Omental fat pad (tissue), 4 donors: ENCODE results near the gene GPR162. TPM values are rescaled to one million over a fixed set of nuclear protein-coding genes. Genes with fewer than 3 reads are reported as not detected.

ENCODE experiments used
- ATAC-seq: fragments of 150-250 bp; one replicate; pipeline ENCODE4 v1.9.1; 2016; ENCODE audit warnings: mild to moderate bottlenecking, moderate library complexity; ENCODE audit not compliant: low FRiP score
- DNase-seq: peaks from one replicate; pipeline ENCODE4 v3.0.0-alpha.2; 2019; ENCODE audit warnings: low spot score
- total RNA-seq, 4 donors: library from RNA; depleted of rRNA; stranded (reverse); fragments of >200 nt; gene quantifications; one replicate each; pipeline ENCODE4 v1.1.0, GENCODE V29; 2016
- TF ChIP-seq, protein P1 (sequence below), 3 donors: fragments of 450-650 bp; IDR thresholded peaks; one replicate each; pipeline ENCODE4 v1.5.1; 2016 to 2017; ENCODE audit warnings: antibody characterized with exemption in 3 of 3, mild to moderate bottlenecking in 3 of 3, moderate library complexity in 2 of 3

GPR162 gene
- total RNA-seq, 4 donors from 2014 or later, result 2.8 to 6.7 (median 2.9) TPM

DNA sequence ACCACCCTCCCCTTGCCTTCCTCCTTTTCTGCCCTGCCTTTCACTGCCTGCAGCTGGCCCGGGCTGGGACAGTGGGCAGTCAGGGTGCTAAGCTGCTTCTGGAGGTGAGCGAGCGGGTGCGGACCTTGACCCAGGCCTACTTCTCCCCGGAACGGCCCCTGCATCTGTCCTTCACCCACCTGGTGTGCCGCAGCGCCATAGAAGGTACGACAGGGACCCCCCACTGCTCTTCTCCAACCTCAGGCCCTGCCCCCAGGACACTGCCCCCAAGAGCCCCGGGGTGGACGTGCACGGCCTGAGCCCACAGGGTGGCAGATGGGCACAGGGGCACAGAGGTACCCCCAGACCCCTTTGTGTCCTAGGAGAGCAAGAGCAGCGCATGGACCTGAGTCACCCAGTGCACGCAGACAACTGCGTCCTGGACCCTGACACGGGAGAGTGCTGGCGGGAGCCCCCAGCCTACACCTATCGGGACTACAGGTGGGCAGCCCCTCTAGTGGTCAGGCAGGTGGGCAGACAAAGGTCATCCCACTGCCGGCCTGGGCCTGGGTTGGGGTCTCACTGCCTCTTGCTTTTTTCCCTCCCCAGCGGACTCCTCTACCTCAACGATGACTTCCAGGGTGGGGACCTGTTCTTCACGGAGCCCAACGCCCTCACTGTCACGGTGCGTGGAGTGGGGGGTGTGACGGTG lies 15.9 kb downstream of the GPR162 start:
- ATAC-seq, result no peak
- TF ChIP-seq, protein P1, sequence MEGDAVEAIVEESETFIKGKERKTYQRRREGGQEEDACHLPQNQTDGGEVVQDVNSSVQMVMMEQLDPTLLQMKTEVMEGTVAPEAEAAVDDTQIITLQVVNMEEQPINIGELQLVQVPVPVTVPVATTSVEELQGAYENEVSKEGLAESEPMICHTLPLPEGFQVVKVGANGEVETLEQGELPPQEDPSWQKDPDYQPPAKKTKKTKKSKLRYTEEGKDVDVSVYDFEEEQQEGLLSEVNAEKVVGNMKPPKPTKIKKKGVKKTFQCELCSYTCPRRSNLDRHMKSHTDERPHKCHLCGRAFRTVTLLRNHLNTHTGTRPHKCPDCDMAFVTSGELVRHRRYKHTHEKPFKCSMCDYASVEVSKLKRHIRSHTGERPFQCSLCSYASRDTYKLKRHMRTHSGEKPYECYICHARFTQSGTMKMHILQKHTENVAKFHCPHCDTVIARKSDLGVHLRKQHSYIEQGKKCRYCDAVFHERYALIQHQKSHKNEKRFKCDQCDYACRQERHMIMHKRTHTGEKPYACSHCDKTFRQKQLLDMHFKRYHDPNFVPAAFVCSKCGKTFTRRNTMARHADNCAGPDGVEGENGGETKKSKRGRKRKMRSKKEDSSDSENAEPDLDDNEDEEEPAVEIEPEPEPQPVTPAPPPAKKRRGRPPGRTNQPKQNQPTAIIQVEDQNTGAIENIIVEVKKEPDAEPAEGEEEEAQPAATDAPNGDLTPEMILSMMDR (IDR thresholded peaks at IDR 0.05), result no peak
- no peak for DNase-seq

DNA sequence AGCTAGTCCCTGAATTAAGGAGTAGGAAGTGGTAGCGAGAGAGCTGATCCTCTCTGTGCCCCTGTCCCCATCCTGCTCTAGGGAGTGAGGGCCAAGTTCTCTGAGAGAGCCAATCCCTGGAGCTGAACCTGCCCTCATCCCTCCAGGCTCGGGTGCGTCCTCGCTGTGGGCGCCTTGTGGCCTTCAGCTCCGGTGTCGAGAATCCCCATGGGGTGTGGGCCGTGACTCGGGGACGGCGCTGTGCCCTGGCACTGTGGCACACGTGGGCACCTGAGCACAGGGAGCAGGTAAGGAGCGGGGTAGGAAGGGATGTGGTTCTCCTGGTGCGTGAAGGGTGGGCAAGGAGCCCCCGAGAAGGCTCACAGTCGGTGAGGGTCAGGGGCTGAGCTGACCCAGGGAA lies 17.2 kb downstream of the GPR162 start:
- no peak for ATAC-seq
- DNase-seq, result no peak
- TF ChIP-seq, protein P1 (IDR thresholded peaks at IDR 0.05), result no peak

DNA sequence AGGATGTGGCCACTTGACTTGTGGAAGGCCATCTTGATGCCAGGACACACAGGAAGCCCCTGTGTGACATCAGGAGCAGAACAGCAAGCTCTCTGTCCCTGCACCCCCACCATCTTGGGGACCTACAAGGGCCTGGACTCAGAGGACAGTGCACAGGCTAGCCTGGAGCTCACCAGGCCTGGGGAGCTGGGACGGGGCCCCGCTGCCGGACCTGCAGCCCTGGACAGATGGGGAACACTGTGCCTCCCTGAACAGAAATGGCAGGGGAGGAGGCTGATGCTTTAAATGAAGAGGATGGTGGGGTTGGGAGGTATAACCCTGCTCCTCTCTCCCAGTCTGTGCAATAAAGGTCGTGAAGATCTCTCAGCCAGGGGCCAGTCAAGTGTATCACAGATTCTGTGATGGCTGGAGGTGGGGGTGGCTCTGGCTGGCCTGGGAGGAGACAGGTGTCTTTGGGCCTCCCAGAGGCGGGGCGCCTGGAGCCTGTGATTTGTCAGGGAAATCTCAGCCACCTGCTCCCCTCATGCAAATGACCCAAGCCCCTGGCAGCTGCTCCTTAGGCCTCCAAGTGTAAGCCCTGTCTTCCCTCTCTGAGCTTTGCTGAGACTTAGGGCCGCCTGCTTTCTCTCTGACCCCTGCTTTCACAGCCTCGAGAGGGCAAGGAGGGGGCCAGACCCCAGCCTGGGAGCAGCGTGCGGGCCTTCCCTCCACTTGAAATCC lies 18.0 kb downstream of the GPR162 start:
- DNase-seq (no peak), ATAC-seq (no peak)
- TF ChIP-seq, protein P1 (IDR thresholded peaks at IDR 0.05), result no peak

DNA sequence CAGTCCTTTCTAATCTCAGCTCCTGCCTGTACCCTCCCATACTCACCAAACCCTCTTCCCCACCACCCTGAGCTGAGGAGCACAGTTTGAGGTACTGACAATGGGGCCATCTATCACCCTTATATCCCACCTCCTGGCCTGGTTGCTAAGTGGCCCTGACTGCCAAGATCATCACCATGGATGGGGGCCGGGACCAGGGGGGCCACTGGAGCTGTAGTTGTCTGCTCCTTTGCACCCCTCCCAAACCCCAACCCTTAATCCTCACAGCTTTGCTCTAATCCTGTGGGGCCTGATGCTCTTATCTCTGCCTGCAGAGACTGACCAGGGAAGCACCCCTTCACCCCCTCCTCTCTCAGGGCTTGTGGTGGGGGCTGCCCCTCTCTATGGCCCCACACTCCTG lies 18.7 kb downstream of the GPR162 start:
- ATAC-seq, result no peak
- no peak for DNase-seq
- TF ChIP-seq, protein P1 (IDR thresholded peaks at IDR 0.05), result no peak

DNA sequence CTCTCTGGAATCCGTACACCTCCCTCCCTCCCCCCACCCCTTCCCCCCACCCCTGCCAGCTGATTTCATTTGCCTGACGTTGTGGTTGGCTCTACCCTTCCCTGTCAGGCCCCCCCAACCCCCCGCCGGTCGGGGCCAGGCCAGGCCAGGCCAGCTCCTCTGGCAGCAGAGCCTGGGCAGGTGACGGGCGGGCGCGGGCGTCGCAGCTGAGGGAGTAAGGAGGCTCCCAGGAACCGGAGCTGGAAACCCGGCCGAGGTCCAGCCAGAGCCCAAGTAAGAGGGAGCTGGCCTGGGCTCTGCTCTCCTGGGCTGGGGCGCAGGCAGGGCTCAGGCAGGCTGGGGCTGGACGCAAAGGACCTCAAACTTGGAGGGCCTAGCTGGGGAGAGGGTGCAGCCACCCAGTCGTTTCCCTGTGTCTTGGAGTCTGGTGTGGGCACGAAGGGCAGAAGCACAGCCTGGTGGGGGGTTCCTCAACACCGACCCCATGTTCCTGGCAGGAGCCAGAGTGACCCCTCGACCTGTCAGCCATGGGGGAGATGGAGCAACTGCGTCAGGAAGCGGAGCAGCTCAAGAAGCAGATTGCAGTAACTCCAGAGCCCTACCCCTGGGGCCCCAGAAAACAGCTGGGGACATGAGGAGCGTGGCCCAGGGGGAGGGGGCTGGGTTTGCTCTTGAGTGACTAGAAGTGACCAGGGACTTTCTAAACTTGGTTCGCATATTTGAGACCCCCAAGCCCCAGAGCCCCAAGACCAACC lies 19.3 kb downstream of the GPR162 start, which contains the start of gene GNB3:
TSS of gene GNB3 (plus strand) at position 165 of the 755 bp plus-strand sequence. CDS start at position 528, 363 bp downstream.
- DNase-seq (no peak), ATAC-seq (no peak)
- TF ChIP-seq, protein P1 (IDR thresholded peaks at IDR 0.05), result no peak

DNA sequence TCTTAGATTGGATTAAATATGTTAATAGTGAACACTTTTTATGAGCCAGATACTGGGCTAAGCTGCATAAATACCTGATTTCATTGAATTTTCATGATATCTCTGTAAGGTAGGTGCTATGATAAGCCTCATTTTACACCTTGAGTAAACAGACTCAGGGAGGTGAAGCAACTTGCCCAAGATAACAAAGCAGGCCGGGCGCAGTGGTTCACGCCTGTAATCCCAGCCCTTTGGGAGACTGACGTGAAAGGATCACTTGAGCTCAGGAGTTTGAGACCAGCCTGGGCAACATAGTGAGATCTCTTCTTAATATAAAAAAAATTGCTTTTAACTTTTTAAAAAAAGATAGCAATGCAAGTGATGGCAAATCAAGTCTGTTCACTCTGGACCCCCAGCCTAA lies 20.5 kb downstream of the GPR162 start:
- TF ChIP-seq, protein P1 (IDR thresholded peaks at IDR 0.05), result no peak
- no peak for DNase-seq

More for the DNA sequence above, 20.5 kb downstream of the GPR162 start:
- ATAC-seq, result no peak
